ENCODE results near the gene ZNF366.

The ZNF366 gene

DNA sequence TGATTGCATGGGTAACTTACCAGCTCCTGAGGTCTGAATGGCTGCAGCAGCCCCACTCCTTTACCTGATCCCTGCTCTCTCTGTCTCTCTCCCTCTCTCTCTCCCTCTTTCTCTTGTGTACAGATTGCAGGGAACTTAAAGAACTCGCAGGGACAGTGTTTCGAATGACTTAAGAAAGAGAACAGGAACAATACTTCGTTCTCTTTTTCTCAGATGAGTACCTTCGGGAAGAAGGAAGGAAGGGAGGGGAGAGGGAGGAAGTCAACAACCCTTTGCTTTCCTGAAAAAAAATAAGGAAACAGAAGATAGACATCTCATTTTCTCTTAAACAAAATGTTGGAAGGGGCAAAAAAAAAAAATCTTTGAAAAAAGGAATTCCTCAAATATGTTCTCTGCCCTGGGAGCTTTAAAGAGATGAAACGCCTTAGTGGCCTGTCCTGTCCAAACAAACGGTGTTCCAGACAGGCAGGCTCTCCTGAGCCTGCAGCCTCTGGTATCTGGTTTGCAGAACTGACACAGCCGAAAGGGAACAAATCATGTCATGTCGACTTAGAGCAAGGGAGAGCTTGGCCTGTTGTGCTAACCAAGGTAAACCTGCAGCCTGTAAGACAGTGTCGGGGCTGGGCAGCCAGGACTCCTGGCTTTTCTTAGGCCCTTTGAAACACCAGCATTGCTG lies at the start of gene ZNF366:
TSS of gene ZNF366 (minus strand) at position 180 of the 676 bp plus-strand sequence. CDS start 45,914 bp downstream, outside the sequence.
- ChIA-PET CTCF (no interaction called here), POLR2A (no interaction called here)
- no peak for DNase-seq (ENCODE audit: extremely low spot score)
- TF ChIP-seq ZNF384 (IDR thresholded peaks at IDR 0.05): no peak
- no peak for TF ChIP-seq FOXM1 (IDR thresholded peaks at IDR 0.05; ENCODE audit: borderline replicate concordance)
- no peak for TF ChIP-seq FOXA1 (IDR thresholded peaks at IDR 0.05)
- no peak for TF ChIP-seq SP1 (IDR thresholded peaks at IDR 0.05)

DNA sequence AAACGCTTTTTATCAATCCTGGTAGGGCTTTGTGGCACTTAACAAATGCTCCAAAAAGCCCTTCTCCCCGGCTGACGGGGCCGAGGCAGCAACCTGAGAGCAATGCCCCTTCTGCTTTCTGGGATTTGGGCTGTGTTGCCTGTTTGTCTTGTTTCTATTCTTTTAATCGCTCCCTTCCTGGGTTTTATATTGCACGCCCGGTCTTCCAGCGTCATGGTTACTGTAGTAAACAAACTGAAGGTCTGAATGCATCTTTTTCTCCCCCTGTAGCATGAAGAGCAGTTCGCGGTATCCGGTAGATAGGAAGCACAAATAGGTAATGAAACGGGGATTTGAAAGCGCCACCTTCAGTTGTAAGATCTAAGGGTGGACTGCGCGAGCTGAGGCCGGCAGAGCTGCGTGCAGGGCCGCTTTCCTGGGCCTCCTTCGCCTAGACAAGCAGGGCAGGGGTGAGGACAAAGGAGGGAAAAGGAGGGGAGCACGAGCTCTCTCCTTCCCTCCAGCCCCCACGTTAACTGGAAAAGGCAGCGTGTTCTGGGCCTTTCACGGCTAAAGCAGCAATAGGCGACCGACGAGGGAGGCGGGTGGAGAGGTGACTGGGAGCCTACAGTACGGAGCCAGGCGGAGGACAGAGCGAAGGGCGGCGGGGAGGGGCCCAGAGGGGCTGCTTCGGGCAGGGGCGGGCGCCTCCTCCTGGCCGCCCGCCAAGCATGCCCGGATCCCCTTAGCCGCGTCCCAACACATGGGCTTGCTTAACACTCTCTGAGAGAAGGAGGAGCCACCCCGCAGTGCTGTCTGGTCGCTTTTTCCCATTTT lies 49.3 kb upstream of the ZNF366 start:
- no peak for DNase-seq (ENCODE audit: extremely low spot score)
- no peak for TF ChIP-seq ZNF384 (IDR thresholded peaks at IDR 0.05)
- no peak for TF ChIP-seq ELF4 (IDR thresholded peaks at IDR 0.05)
- TF ChIP-seq LEF1 (IDR thresholded peaks at IDR 0.05; ENCODE audit: borderline replicate concordance): no peak
- TF ChIP-seq L3MBTL2 (conservative IDR thresholded peaks at IDR 0.05): no peak
- no peak for TF ChIP-seq CTBP1 (IDR thresholded peaks at IDR 0.05; ENCODE audit: borderline replicate concordance)
- no peak for TF ChIP-seq FOXM1 (IDR thresholded peaks at IDR 0.05; ENCODE audit: borderline replicate concordance)
- TF ChIP-seq TARDBP (IDR thresholded peaks at IDR 0.05): no peak
- TF ChIP-seq FOXA1 (IDR thresholded peaks at IDR 0.05): no peak
- CTCF ChIA-PET: no interaction called here
- POLR2A ChIA-PET: no interaction called here

- POLR2A ChIA-PET: no interaction called here
- no peak for TF ChIP-seq SP1 (IDR thresholded peaks at IDR 0.05)
- TF ChIP-seq FOXA1 (IDR thresholded peaks at IDR 0.05): no peak
- TF ChIP-seq ZNF384 (IDR thresholded peaks at IDR 0.05): no peak
- TF ChIP-seq BHLHE40 (IDR thresholded peaks at IDR 0.05; ENCODE audit: borderline replicate concordance): no peak
- CTCF ChIA-PET: no interaction called here
- DNase-seq (ENCODE audit: extremely low spot score): no peak
Measured at GRCh38 chr5:72555871-72556270, 48.7 kb upstream of the ZNF366 start.

- no peak for DNase-seq (ENCODE audit: extremely low spot score)
- ChIA-PET CTCF (no interaction called here), POLR2A (no interaction called here)
- no peak for TF ChIP-seq CTBP1 (IDR thresholded peaks at IDR 0.05; ENCODE audit: borderline replicate concordance)
- no peak for TF ChIP-seq FOXA1 (IDR thresholded peaks at IDR 0.05)
- TF ChIP-seq TARDBP (IDR thresholded peaks at IDR 0.05): no peak
- no peak for TF ChIP-seq FOXK2 (IDR thresholded peaks at IDR 0.05)
- no peak for TF ChIP-seq NFRKB (IDR thresholded peaks at IDR 0.05)
- TF ChIP-seq HDGF (IDR thresholded peaks at IDR 0.05; ENCODE audit: borderline replicate concordance): no peak
- TF ChIP-seq SUZ12 (IDR thresholded peaks at IDR 0.05): no peak
- TF ChIP-seq ELF4 (IDR thresholded peaks at IDR 0.05): no peak
- no peak for TF ChIP-seq LEF1 (IDR thresholded peaks at IDR 0.05; ENCODE audit: borderline replicate concordance)
- no peak for TF ChIP-seq SP1 (IDR thresholded peaks at IDR 0.05)
Measured at GRCh38 chr5:72554897-72555296, 47.7 kb upstream of the ZNF366 start.

GRCh38 chr5:72552041-72552557 lies 44.9 kb upstream of the ZNF366 start:
- ChIA-PET CTCF (no interaction called here), POLR2A (no interaction called here)
- no peak for DNase-seq (ENCODE audit: extremely low spot score)
- TF ChIP-seq LEF1 (IDR thresholded peaks at IDR 0.05; ENCODE audit: borderline replicate concordance) (no peak), FOXK2 (IDR thresholded peaks at IDR 0.05) (no peak), FOXA1 (IDR thresholded peaks at IDR 0.05) (no peak), BHLHE40 (IDR thresholded peaks at IDR 0.05; ENCODE audit: borderline replicate concordance) (no peak), SP1 (IDR thresholded peaks at IDR 0.05) (no peak), FOXM1 (IDR thresholded peaks at IDR 0.05; ENCODE audit: borderline replicate concordance) (no peak), TARDBP (IDR thresholded peaks at IDR 0.05) (no peak), CTBP1 (IDR thresholded peaks at IDR 0.05; ENCODE audit: borderline replicate concordance) (no peak), SUZ12 (IDR thresholded peaks at IDR 0.05) (no peak), L3MBTL2 (conservative IDR thresholded peaks at IDR 0.05) (no peak), ELF4 (IDR thresholded peaks at IDR 0.05) (no peak)

DNA sequence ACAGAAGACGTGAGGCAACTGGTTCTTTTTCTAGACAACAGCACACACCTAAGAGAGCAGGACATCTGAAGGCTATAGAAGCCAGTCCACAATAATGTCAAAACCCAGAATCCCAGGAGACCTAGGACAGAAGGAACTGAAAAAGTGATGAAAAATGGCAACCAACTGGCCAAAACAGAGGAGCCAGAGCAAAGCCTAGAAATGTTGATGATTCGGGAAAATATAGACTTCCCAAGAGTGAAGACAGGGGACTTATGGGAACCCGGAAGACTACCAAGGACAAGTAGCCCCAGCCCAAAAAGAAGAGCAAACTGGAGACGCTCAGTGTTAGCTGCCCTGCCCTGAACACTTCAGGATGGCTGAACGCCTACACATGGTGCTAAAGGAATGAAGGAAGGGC lies 43.4 kb upstream of the ZNF366 start:
- POLR2A ChIA-PET: no interaction called here
- DNase-seq (ENCODE audit: extremely low spot score): no peak
- CTCF ChIA-PET: no interaction called here
- TF ChIP-seq ELF4 (IDR thresholded peaks at IDR 0.05) (no peak), FOXK2 (IDR thresholded peaks at IDR 0.05) (no peak), BHLHE40 (IDR thresholded peaks at IDR 0.05; ENCODE audit: borderline replicate concordance) (no peak), FOXA1 (IDR thresholded peaks at IDR 0.05) (no peak), PKNOX1 (IDR thresholded peaks at IDR 0.05) (no peak), SUZ12 (IDR thresholded peaks at IDR 0.05) (no peak), ARNT (IDR thresholded peaks at IDR 0.05) (no peak), FOXM1 (IDR thresholded peaks at IDR 0.05; ENCODE audit: borderline replicate concordance) (no peak), ZNF384 (IDR thresholded peaks at IDR 0.05) (no peak)

- DNase-seq (ENCODE audit: extremely low spot score): no peak
- no peak for TF ChIP-seq FOXK2 (IDR thresholded peaks at IDR 0.05)
- TF ChIP-seq SP1 (IDR thresholded peaks at IDR 0.05): no peak
- POLR2A ChIA-PET: no interaction called here
- CTCF ChIA-PET: interaction anchor here (0.7 kb wide), 1 partner anchor 10 kb away, joined by 3 read pairs; no protein-coding TSS in a partner anchor
Measured at GRCh38 chr5:72543811-72544210, 36.6 kb upstream of the ZNF366 start.

GRCh38 chr5:72543365-72543764 lies 36.2 kb upstream of the ZNF366 start:
- TF ChIP-seq FOXK2 (IDR thresholded peaks at IDR 0.05): no peak
- no peak for TF ChIP-seq NFRKB (IDR thresholded peaks at IDR 0.05)
- no peak for TF ChIP-seq CTBP1 (IDR thresholded peaks at IDR 0.05; ENCODE audit: borderline replicate concordance)
- no peak for TF ChIP-seq HDGF (IDR thresholded peaks at IDR 0.05; ENCODE audit: borderline replicate concordance)
- no peak for TF ChIP-seq ARNT (IDR thresholded peaks at IDR 0.05)
- TF ChIP-seq L3MBTL2 (conservative IDR thresholded peaks at IDR 0.05): no peak
- TF ChIP-seq FOXA1 (IDR thresholded peaks at IDR 0.05): no peak
- TF ChIP-seq PKNOX1 (IDR thresholded peaks at IDR 0.05): no peak
- TF ChIP-seq TARDBP (IDR thresholded peaks at IDR 0.05): no peak
- no peak for TF ChIP-seq FOXM1 (IDR thresholded peaks at IDR 0.05; ENCODE audit: borderline replicate concordance)
- no peak for TF ChIP-seq ZNF384 (IDR thresholded peaks at IDR 0.05)
- no peak for TF ChIP-seq SP1 (IDR thresholded peaks at IDR 0.05)
- no peak for TF ChIP-seq LEF1 (IDR thresholded peaks at IDR 0.05; ENCODE audit: borderline replicate concordance)
- no peak for TF ChIP-seq BHLHE40 (IDR thresholded peaks at IDR 0.05; ENCODE audit: borderline replicate concordance)
- TF ChIP-seq SUZ12 (IDR thresholded peaks at IDR 0.05): no peak
- TF ChIP-seq ELF4 (IDR thresholded peaks at IDR 0.05): no peak
- no peak for DNase-seq (ENCODE audit: extremely low spot score)
- ChIA-PET POLR2A (no interaction called here), CTCF (interaction anchor here (0.7 kb wide), 1 partner anchor 9 kb away, joined by 3 read pairs; no protein-coding TSS in a partner anchor)

Measured in HEK293T (cell line).